HCT116 (cell line): ENCODE results near the gene VAMP1. TPM values are rescaled to one million over a fixed set of nuclear protein-coding genes. Genes with fewer than 3 reads are reported as not detected.
A peak's percentile ranks its signal among the peaks of the same experiment; 100 is the strongest.

Experiments used
- ATAC-seq: fragments of 200-7000 bp; cut with Tn5 transposase; 2 replicates; pipeline ENCODE4 v1.9.1; 2020; ENCODE audit warnings: mild to moderate bottlenecking, moderate library complexity
- BruUV-seq: library from RNA; stranded (reverse); fragments of 400-500 nt; replicated peaks from 2 replicates; lab custom pipeline; 2021; lab: Mats Ljungman, UMichigan
- CTCF ChIA-PET: fragments of 300-600 bp; sonication (Branson Sonifier 250); formaldehyde crosslinking; loops from one replicate; lab custom pipeline; 2021; ENCODE audit warnings: antibody characterized with exemption; lab: Charles Lee
- POLR2A ChIA-PET: fragments of 300-600, 350-600 bp; sonication (Branson Sonifier 250); formaldehyde crosslinking; loops from one replicate; lab custom pipeline; 2021; ENCODE audit warnings: antibody characterized with exemption; lab: Charles Lee
- RAD21 ChIA-PET, 2 experiments: fragments of 300-600 bp; sonication (Branson Sonifier 250); formaldehyde crosslinking; loops; one replicate each; lab custom pipeline; 2023; ENCODE audit warnings: low total read pairs in 2 of 2; ENCODE audit not compliant: uncharacterized antibody in 2 of 2, unreplicated experiment in 2 of 2, low non-redundant PET in 1 of 2; lab: Charles Lee
- DNase-seq: peaks from one replicate; pipeline ENCODE4 v3.0.0-alpha.2; 2010; ENCODE audit warnings: low read depth, low spot score
- H2AFZ ChIP-seq: fragments of 200-600 bp; shearing (Covaris generic), sonication (generic); 2 replicates; pipeline ENCODE4 v1.6.1; 2017; ENCODE audit warnings: low read depth, mixed run types, mixed read lengths, antibody characterized with exemption, low read length; ENCODE audit not compliant: poor library complexity, severe bottlenecking
- H3K27ac ChIP-seq: 2 replicates; pipeline ENCODE4 v1.5.1; 2012; ENCODE audit warnings: low read depth, low read length
- H3K27me3 ChIP-seq: fragments of 200-600 bp; sonication (generic); 2 replicates; pipeline ENCODE4 v1.6.1; 2016; ENCODE audit warnings: mixed run types, low read length, mixed read lengths; ENCODE audit not compliant: insufficient read depth
- H3K36me3 ChIP-seq, 2 experiments: fragments of 200-500 bp in 1 of 2; fragments of 200-600 bp in 1 of 2; sonication (Bioruptor generic) in 1 of 2; sonication (generic) in 1 of 2; 2 replicates each; pipeline versions ENCODE4 v1.5.1 to v1.6.1; 2014 to 2016; ENCODE audit warnings: low read length in 2 of 2, inconsistent platforms in 1 of 2, mixed read lengths in 1 of 2, mixed run types in 1 of 2; ENCODE audit not compliant: insufficient read depth in 2 of 2, control insufficient read depth in 1 of 2
- H3K4me1 ChIP-seq, 2 experiments: fragments of 200-600 bp in 1 of 2; sonication (generic) in 1 of 2; 2 replicates each; pipeline versions ENCODE4 v1.5.1 to v1.6.1; 2012 to 2017; ENCODE audit warnings: low read length in 2 of 2, inconsistent platforms in 1 of 2, mild to moderate bottlenecking in 1 of 2, mixed read lengths in 1 of 2, mixed run types in 1 of 2, moderate library complexity in 1 of 2; ENCODE audit not compliant: insufficient read depth in 2 of 2, control insufficient read depth in 1 of 2
- H3K4me2 ChIP-seq: fragments of 200-600 bp; sonication (generic); 2 replicates; pipeline ENCODE4 v1.6.1; 2017; ENCODE audit warnings: mixed run types, low read length, mixed read lengths
- H3K4me3 ChIP-seq, 2 experiments: fragments of 200-600 bp in 1 of 2; sonication (generic) in 1 of 2; replicated peaks in 1 of 2; 2 replicates each; pipeline ENCODE4 v1.5.1; 2011 to 2016; ENCODE audit warnings: low read length in 2 of 2, control low read depth in 1 of 2, low read depth in 1 of 2, mild to moderate bottlenecking in 1 of 2, mixed read lengths in 1 of 2, mixed run types in 1 of 2
- H3K79me2 ChIP-seq: fragments of 200-600 bp; sonication (generic); 2 replicates; pipeline ENCODE4 v1.6.1; 2017; ENCODE audit warnings: mild to moderate bottlenecking, mixed run types, low read length, moderate library complexity, mixed read lengths; ENCODE audit not compliant: insufficient read depth
- H3K9ac ChIP-seq: fragments of 200-600 bp; sonication (generic); 2 replicates; pipeline ENCODE4 v1.6.1; 2016; ENCODE audit warnings: low read length, mixed read lengths
- H3K9me2 ChIP-seq: fragments of 200-600 bp; sonication (generic), shearing (Covaris generic); 2 replicates; pipeline ENCODE4 v1.6.1; 2017; ENCODE audit warnings: mixed run types, mild to moderate bottlenecking, moderate library complexity; ENCODE audit not compliant: insufficient read depth
- H3K9me3 ChIP-seq, 2 experiments: fragments of 200-500 bp in 1 of 2; fragments of 200-600 bp in 1 of 2; sonication (Bioruptor generic) in 1 of 2; sonication (generic) in 1 of 2; 2 replicates each; pipeline ENCODE4 v1.6.1; 2014 to 2017; ENCODE audit warnings: low read length in 2 of 2, mixed read lengths in 2 of 2, inconsistent platforms in 1 of 2, low read depth in 1 of 2, mild to moderate bottlenecking in 1 of 2, mixed run types in 1 of 2, moderate library complexity in 1 of 2; ENCODE audit not compliant: control insufficient read depth in 1 of 2, insufficient read depth in 1 of 2
- H4K20me1 ChIP-seq: fragments of 200-600 bp; sonication (generic), shearing (Covaris generic); 2 replicates; pipeline ENCODE4 v1.6.1; 2017; ENCODE audit warnings: mixed run types, mild to moderate bottlenecking, moderate library complexity; ENCODE audit not compliant: insufficient read depth
- CTCF ChIP-seq, 3 experiments: fragments of 200-600 bp in 1 of 3; sonication (generic) in 1 of 3; IDR thresholded peaks in 2 of 3; conservative IDR thresholded peaks in 1 of 3; 2 replicates each; pipeline ENCODE4 v1.5.1; 2012 to 2017; ENCODE audit warnings: low read depth in 2 of 3, low read length in 2 of 3, antibody characterized with exemption in 1 of 3, borderline replicate concordance in 1 of 3, control low read depth in 1 of 3, mild to moderate bottlenecking in 1 of 3, mixed read lengths in 1 of 3, mixed run types in 1 of 3, moderate library complexity in 1 of 3; ENCODE audit not compliant: insufficient read depth in 1 of 3
- EZH2phosphoT487 ChIP-seq: fragments of 200-600 bp; IDR thresholded peaks from 2 replicates; pipeline ENCODE4 v1.6.1; 2018; ENCODE audit warnings: antibody characterized with exemption, borderline replicate concordance
- FOSL1 ChIP-seq: IDR thresholded peaks from 2 replicates; pipeline ENCODE4 v1.6.1; 2012; ENCODE audit warnings: low read depth
- POLR2AphosphoS5 ChIP-seq: IDR thresholded peaks from 2 replicates; pipeline ENCODE4 v1.6.1; 2011; ENCODE audit warnings: mild to moderate bottlenecking, low read depth, low read length, moderate library complexity
- RAD21 ChIP-seq: IDR thresholded peaks from 2 replicates; pipeline ENCODE4 v1.6.1; 2012; ENCODE audit warnings: low read depth, mild to moderate bottlenecking
- SP1 ChIP-seq: IDR thresholded peaks from 2 replicates; pipeline ENCODE4 v1.6.1; 2012; ENCODE audit warnings: low read depth
- SRF ChIP-seq: IDR thresholded peaks from 2 replicates; pipeline ENCODE4 v1.6.1; 2012; ENCODE audit warnings: low read depth
- TCF7L2 ChIP-seq: IDR thresholded peaks from 2 replicates; pipeline ENCODE4 v1.7.0; 2011; ENCODE audit warnings: borderline replicate concordance, inconsistent platforms; ENCODE audit not compliant: insufficient read depth, insufficient read length; ENCODE audit errors: extremely low read depth
- YY1 ChIP-seq: IDR thresholded peaks from 2 replicates; pipeline ENCODE4 v1.6.1; 2011; ENCODE audit warnings: low read length, low read depth, moderate library complexity, mild to moderate bottlenecking; ENCODE audit not compliant: insufficient replicate concordance; ENCODE audit errors: extremely low read depth
- ZNF274 ChIP-seq: fragments of 200-500 bp; sonication (Bioruptor generic); IDR thresholded peaks from 2 replicates; pipeline ENCODE4 v1.6.1; 2014; ENCODE audit warnings: mild to moderate bottlenecking, low read depth, low read length, inconsistent platforms
- intact Hi-C: fragments of 100-400 bp; cut with micrococcal nuclease; formaldehyde crosslinking; loops from 2 replicates; pipeline ENCODE4 v1.10.0; 2022
- total RNA-seq: library from RNA; stranded (reverse); gene quantifications from one replicate; pipeline ENCODE4 v1.2.1, GENCODE V29; 2021; ENCODE audit not compliant: unreplicated experiment
- TF ChIP-seq, protein P1 (sequence below): IDR thresholded peaks from 2 replicates; pipeline ENCODE4 v1.6.1; 2012

The VAMP1 gene
- total RNA-seq, 1 experiment from 2014 or later = 12.1 TPM

DNA sequence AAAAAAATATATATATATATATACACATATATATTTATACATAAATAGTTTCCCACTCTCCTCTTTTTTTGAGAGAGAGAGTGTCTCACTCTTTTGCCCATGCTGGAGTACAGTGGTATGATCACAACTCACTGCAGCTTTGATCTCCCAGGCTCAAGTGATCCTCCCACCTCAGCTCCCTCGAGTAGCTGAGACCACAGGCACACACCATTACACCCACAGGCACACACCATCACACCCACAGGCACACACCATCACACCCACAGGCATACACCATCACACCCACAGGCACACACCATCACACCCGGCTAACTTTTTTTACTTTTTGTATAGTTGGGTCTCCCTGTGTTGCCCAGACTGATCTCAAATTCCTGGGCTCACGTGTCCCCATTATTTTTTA lies 49.7 kb upstream of the VAMP1 start:
- no peak overlapping the region for H3K4me3 ChIP-seq
- no peak for DNase-seq
- POLR2A ChIA-PET = no interaction called here
- no peaks in the 10 kb centered on the region for H4K20me1 ChIP-seq
- CTCF ChIA-PET = no interaction called here
- H3K4me1 ChIP-seq = no peaks in the 10 kb centered on the region
- BruUV-seq = no TSS peak
- no peak overlapping the region for H2AFZ ChIP-seq
- H3K27ac ChIP-seq = no peak overlapping the region
- H3K36me3 ChIP-seq = peaks cover 72 to 75% of the 10 kb centered on the region in 2 experiments
- intact Hi-C loops = no loop called here
- no peaks in the 10 kb centered on the region for H3K9me2 ChIP-seq
- no peak overlapping the region for H3K9ac ChIP-seq
- no peaks in the 10 kb centered on the region; the same call in 1 of the 2 replicates for H3K79me2 ChIP-seq
- TF ChIP-seq SP1 = no peak
- no peak for TF ChIP-seq ZNF274
- ATAC-seq = no peak
- H3K4me2 ChIP-seq = no peak overlapping the region
- H3K27me3 ChIP-seq = no peaks in the 10 kb centered on the region
- RAD21 ChIA-PET = no interaction called here
- H3K9me3 ChIP-seq = no peaks in the 10 kb centered on the region

- DNase-seq (no peak), ATAC-seq (no peak)
- BruUV-seq = no TSS peak
- Histone ChIP-seq H3K27ac (peak overlapping the region; percentile 25; the same call in 1 of the 2 replicates), H3K9me3 (no peaks in the 10 kb centered on the region), H4K20me1 (no peaks in the 10 kb centered on the region), H3K79me2 (peaks cover 81% of the 10 kb centered on the region), H3K36me3 (peaks cover 28 to 58% of the 10 kb centered on the region in 2 experiments), H3K4me1 (peaks cover 12 to 14% of the 10 kb centered on the region in 2 experiments), H2AFZ (no peak overlapping the region), H3K9me2 (no peaks in the 10 kb centered on the region), H3K9ac (no peak overlapping the region), H3K4me3 (no peak overlapping the region), H3K4me2 (no peak overlapping the region), H3K27me3 (no peaks in the 10 kb centered on the region)
- intact Hi-C loops = no loop called here
- ChIA-PET RAD21 (no interaction called here), POLR2A (no interaction called here), CTCF (no interaction called here)
- no peak for TF ChIP-seq CTCF (IDR thresholded peaks at IDR 0.05 in 2 of 3, conservative IDR thresholded peaks at IDR 0.05 in 1 of 3; ENCODE audit: borderline replicate concordance in 1 of 3, insufficient read depth in 1 of 3, low read depth in 2 of 3, low read length in 2 of 3)
- TF ChIP-seq, protein P1, sequence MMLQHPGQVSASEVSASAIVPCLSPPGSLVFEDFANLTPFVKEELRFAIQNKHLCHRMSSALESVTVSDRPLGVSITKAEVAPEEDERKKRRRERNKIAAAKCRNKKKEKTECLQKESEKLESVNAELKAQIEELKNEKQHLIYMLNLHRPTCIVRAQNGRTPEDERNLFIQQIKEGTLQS = no peak
- no peak for TF ChIP-seq SRF
- no peak for TF ChIP-seq FOSL1
- TF ChIP-seq POLR2AphosphoS5 = no peak
- no peak for TF ChIP-seq TCF7L2
- no peak for TF ChIP-seq YY1
- no peak for TF ChIP-seq RAD21
- no peak for TF ChIP-seq EZH2phosphoT487
Measured at GRCh38 chr12:6508087-6508486, 37.6 kb upstream of the VAMP1 start.
